H1 (cell line): ENCODE measurements around the gene WWC2. TPM values are rescaled to one million over a fixed set of nuclear protein-coding genes. Genes with fewer than 3 reads are reported as not detected.

ENCODE experiments used
- ATF2 ChIP-seq: IDR thresholded peaks from 2 replicates; pipeline ENCODE4 v1.6.1; 2012; ENCODE audit warnings: low read length, inconsistent platforms
- CBX8 ChIP-seq: fragments of 300-800, 300-1000 bp; sonication (generic); IDR thresholded peaks from 2 replicates; pipeline ENCODE4 v1.7.1; 2016; ENCODE audit warnings: low read depth, low read length, borderline replicate concordance
- CHD7 ChIP-seq: fragments of 300-600 bp; sonication (generic); IDR thresholded peaks from 2 replicates; pipeline ENCODE4 v1.7.1; 2012; ENCODE audit warnings: low read length, moderate library complexity, mild to moderate bottlenecking, inconsistent platforms; ENCODE audit not compliant: insufficient replicate concordance
- EP300 ChIP-seq, 2 experiments: IDR thresholded peaks; 1 replicate in 1 of 2; 2 replicates in 1 of 2; pipeline ENCODE4 v1.6.1; 2011 to 2012; ENCODE audit warnings: low read depth in 2 of 2, low read length in 2 of 2, mild to moderate bottlenecking in 2 of 2, borderline replicate concordance in 1 of 2, inconsistent platforms in 1 of 2, moderate library complexity in 1 of 2
- EZH2 ChIP-seq: fragments of 200-600 bp; sonication (generic); IDR thresholded peaks from 2 replicates; pipeline ENCODE4 v1.7.1; 2012; ENCODE audit warnings: low read depth, mild to moderate bottlenecking, moderate library complexity, low read length, inconsistent platforms; ENCODE audit not compliant: severe bottlenecking
- JUND ChIP-seq: IDR thresholded peaks from 2 replicates; pipeline ENCODE4 v1.6.1; 2011; ENCODE audit warnings: mild to moderate bottlenecking, improper control_type of control experiment, low read length
- MAX ChIP-seq: IDR thresholded peaks from 2 replicates; pipeline ENCODE4 v1.6.1; 2012; ENCODE audit warnings: inconsistent platforms
- RFX5 ChIP-seq: IDR thresholded peaks from 2 replicates; pipeline ENCODE4 v1.6.1; 2011; ENCODE audit warnings: low read depth, low read length, improper control_type of control experiment, borderline replicate concordance
- SP1 ChIP-seq: IDR thresholded peaks from 2 replicates; pipeline ENCODE4 v1.6.1; 2011; ENCODE audit warnings: low read depth, low read length
- YY1 ChIP-seq: IDR thresholded peaks from 2 replicates; pipeline ENCODE4 v1.6.1; 2011; ENCODE audit warnings: low read depth, mild to moderate bottlenecking, low read length
- polyA plus RNA-seq, 7 experiments: library from polyadenylated mRNA; depleted of rRNA in 3 of 7; stranded (reverse) in 5 of 7; unstranded in 2 of 7; fragments of >200 nt in 5 of 7; fragments of 200-250 nt in 2 of 7; gene quantifications; 1 replicate in 5 of 7; 2 replicates in 1 of 7; 4 replicates in 1 of 7; pipeline versions ENCODE4 v1.2.1 to v1.2.3, GENCODE V29; 2011 to 2013; ENCODE audit warnings: missing spikeins in 2 of 7, mixed read lengths in 2 of 7
- total RNA-seq: library from RNA; stranded (reverse); fragmentation: NEBNext Ultra II Directional; extraction: Animal tissue kit (Norgen Biotek cat#: 25700); gene quantifications from 2 replicates; pipeline ENCODE4 v1.2.1, GENCODE V29; 2021

The WWC2 gene
- total and polyA plus RNA-seq, 2 of the 8 experiments (the other 6 are each of a cell fraction or from before 2014, with no cell fraction given), result 17.6 to 135 TPM

GRCh38 chr4:183161630-183162029 lies 62.6 kb downstream of the WWC2 start (continued):
- TF ChIP-seq CHD7, result no peak
- no peak for TF ChIP-seq SP1
- TF ChIP-seq JUND, result no peak
- no peak for TF ChIP-seq YY1
- no peak for TF ChIP-seq CBX8
- TF ChIP-seq MAX, result no peak
- TF ChIP-seq EZH2, result no peak
- TF ChIP-seq RFX5, result no peak
- TF ChIP-seq EP300 (IDR thresholded peaks at IDR 0.05; ENCODE audit: borderline replicate concordance in 1 of 2, low read depth in 2 of 2, low read length in 2 of 2), result no peak
- TF ChIP-seq ATF2, result no peak
- TF ChIP-seq, all 59 proteins: peak for 0
